Liver (tissue), 2 donors: ENCODE measurements around the gene AKNAD1.
"Not testable (repeated sequence)": the region's sequence is repeated elsewhere in the genome, so short reads cannot be mapped to it uniquely, and the experiment has no call there.

Source experiments
- REST ChIP-seq: IDR thresholded peaks from 2 replicates; pipeline ENCODE4 v1.6.1; 2016; ENCODE audit warnings: antibody characterized with exemption, mild to moderate bottlenecking
- TF ChIP-seq, protein P1 (sequence below): fragments of 150-350 bp; IDR thresholded peaks from 2 replicates; pipeline ENCODE4 v1.5.1; 2017; ENCODE audit warnings: improper control_type of control experiment, low read depth, low read length; ENCODE audit not compliant: missing input control
- donor health status: healthy.

DNA sequence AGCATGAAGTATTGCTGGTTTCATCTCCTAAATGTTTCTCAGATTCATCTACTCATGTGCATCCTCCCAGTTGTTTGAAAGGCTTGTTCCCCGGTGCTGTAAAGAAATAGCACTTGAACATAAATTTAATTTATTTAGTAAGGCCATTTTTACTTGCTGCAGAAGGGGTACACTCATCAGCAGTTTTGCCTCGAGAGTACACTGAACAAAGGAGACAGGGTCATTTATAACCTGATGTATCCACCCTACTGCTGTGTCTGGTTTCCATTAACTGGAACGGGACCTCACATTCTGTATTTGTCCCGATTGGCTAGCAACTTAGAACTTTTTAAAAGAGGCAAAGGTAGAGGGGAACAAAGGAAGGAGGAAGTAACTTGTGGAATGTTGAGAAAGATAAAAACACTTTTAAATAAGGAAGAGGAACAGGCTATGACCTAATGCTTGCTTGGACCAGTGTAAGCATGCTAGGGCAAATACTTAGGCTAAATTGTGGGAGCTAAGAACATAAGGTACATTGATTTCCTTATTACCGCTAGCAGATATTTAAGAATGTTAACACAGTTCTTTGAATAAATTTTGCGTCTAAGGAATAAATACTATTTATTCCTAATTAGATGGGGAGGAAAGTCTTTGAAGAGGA, 32.2 kb upstream of the AKNAD1 start:
- TF ChIP-seq, protein P1, sequence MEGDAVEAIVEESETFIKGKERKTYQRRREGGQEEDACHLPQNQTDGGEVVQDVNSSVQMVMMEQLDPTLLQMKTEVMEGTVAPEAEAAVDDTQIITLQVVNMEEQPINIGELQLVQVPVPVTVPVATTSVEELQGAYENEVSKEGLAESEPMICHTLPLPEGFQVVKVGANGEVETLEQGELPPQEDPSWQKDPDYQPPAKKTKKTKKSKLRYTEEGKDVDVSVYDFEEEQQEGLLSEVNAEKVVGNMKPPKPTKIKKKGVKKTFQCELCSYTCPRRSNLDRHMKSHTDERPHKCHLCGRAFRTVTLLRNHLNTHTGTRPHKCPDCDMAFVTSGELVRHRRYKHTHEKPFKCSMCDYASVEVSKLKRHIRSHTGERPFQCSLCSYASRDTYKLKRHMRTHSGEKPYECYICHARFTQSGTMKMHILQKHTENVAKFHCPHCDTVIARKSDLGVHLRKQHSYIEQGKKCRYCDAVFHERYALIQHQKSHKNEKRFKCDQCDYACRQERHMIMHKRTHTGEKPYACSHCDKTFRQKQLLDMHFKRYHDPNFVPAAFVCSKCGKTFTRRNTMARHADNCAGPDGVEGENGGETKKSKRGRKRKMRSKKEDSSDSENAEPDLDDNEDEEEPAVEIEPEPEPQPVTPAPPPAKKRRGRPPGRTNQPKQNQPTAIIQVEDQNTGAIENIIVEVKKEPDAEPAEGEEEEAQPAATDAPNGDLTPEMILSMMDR, result not testable (repeated sequence)
- TF ChIP-seq REST, result not testable (repeated sequence)
